Measurements from ENCODE around the gene KDM5A.

Gene KDM5A

DNA sequence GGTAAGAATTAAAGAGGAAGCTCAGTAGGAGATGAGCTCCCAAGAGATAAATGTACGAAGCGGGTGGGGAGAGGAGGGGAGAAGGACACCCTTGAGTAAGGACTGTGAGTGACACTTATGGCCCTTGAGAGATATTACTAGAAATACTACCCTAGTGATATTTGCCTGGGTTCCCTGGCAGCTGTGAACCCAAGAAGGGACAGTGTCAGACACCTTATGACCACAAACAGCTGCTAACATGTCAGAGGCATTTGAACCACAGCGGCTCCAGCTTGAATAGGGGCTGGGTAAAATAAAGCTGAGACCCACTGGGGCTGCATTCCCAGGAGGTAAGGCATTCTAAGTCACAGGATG is 155.5 kb downstream of the KDM5A start:
- Histone ChIP-seq H3K9me3 (ENCODE audit: insufficient read depth, low read depth, low read length) (peaks cover 18% of the 10 kb centered on the region), H3K27me3 (ENCODE audit: insufficient read depth, low read length) (no peaks in the 10 kb centered on the region), H3K27ac (ENCODE audit: low read depth, low read length) (no peak overlapping the region), H3K4me1 (ENCODE audit: control insufficient read depth in 1 of 2, insufficient read depth in 2 of 2, low read length in 2 of 2) (no peaks in the 10 kb centered on the region), H3K4ac (ENCODE audit: low read depth, low read length) (no peak overlapping the region), H3K23ac (ENCODE audit: low read length) (no peak overlapping the region), H2BK12ac (ENCODE audit: low read length) (no peak overlapping the region), H2BK5ac (ENCODE audit: low read depth, low read length, poor library complexity) (no peak overlapping the region), H3K14ac (ENCODE audit: low read length) (no peak overlapping the region), H3K4me3 (ENCODE audit: low read depth, low read length) (no peak overlapping the region), H3K36me3 (ENCODE audit: control insufficient read depth in 1 of 2, insufficient read depth in 2 of 2, low read length in 2 of 2) (no peaks in the 10 kb centered on the region), H4K91ac (ENCODE audit: low read depth, low read length) (no peak overlapping the region), H4K12ac (ENCODE audit: low read depth, low read length) (no peak overlapping the region), H4K8ac (ENCODE audit: low read depth, low read length) (no peak overlapping the region), H3K18ac (ENCODE audit: low read length) (no peak overlapping the region), H3K4me2 (ENCODE audit: low read length) (no peak overlapping the region), H3K9ac (ENCODE audit: low read length) (no peak overlapping the region), H2BK120ac (ENCODE audit: insufficient read depth, low read length, poor library complexity) (no peak overlapping the region), H3K79me1 (ENCODE audit: low read length) (no peaks in the 10 kb centered on the region), H2AK5ac (ENCODE audit: low read length) (no peak overlapping the region), H3K79me2 (ENCODE audit: control insufficient read depth, insufficient read depth, low read length, poor library complexity) (no peaks in the 10 kb centered on the region), H2AFZ (ENCODE audit: insufficient read depth, low read length, poor library complexity) (no peak overlapping the region)
- DNase-seq, result no peak
- WGBS (ENCODE audit: extremely low coverage, insufficient coverage, insufficient read length), result no CpG with 5 or more reads among the region's 3 CpGs

- Histone ChIP-seq H4K8ac (ENCODE audit: low read depth, low read length) (no peak overlapping the region), H3K79me1 (ENCODE audit: low read length) (no peaks in the 10 kb centered on the region), H4K91ac (ENCODE audit: low read depth, low read length) (no peak overlapping the region), H3K79me2 (ENCODE audit: control insufficient read depth, insufficient read depth, low read length, poor library complexity) (no peaks in the 10 kb centered on the region), H2AK5ac (ENCODE audit: low read length) (no peak overlapping the region), H3K27ac (ENCODE audit: low read depth, low read length) (no peak overlapping the region), H3K9ac (ENCODE audit: low read length) (no peak overlapping the region), H3K14ac (ENCODE audit: low read length) (no peak overlapping the region), H3K9me3 (ENCODE audit: insufficient read depth, low read depth, low read length) (peaks cover 18% of the 10 kb centered on the region), H4K12ac (ENCODE audit: low read depth, low read length) (no peak overlapping the region), H3K4me3 (ENCODE audit: low read depth, low read length) (no peak overlapping the region), H2BK12ac (ENCODE audit: low read length) (no peak overlapping the region), H3K23ac (ENCODE audit: low read length) (no peak overlapping the region), H2AFZ (ENCODE audit: insufficient read depth, low read length, poor library complexity) (no peak overlapping the region), H3K4me2 (ENCODE audit: low read length) (no peak overlapping the region), H3K4ac (ENCODE audit: low read depth, low read length) (no peak overlapping the region), H3K27me3 (ENCODE audit: insufficient read depth, low read length) (no peaks in the 10 kb centered on the region), H3K36me3 (ENCODE audit: control insufficient read depth in 1 of 2, insufficient read depth in 2 of 2, low read length in 2 of 2) (no peaks in the 10 kb centered on the region), H3K18ac (ENCODE audit: low read length) (no peak overlapping the region), H2BK5ac (ENCODE audit: low read depth, low read length, poor library complexity) (no peak overlapping the region), H2BK120ac (ENCODE audit: insufficient read depth, low read length, poor library complexity) (no peak overlapping the region), H3K4me1 (ENCODE audit: control insufficient read depth in 1 of 2, insufficient read depth in 2 of 2, low read length in 2 of 2) (no peaks in the 10 kb centered on the region)
- no peak for DNase-seq
- no CpG with 5 or more reads among the region's 19 CpGs for WGBS (ENCODE audit: extremely low coverage, insufficient coverage, insufficient read length)
These were observed 156.1 kb downstream of the KDM5A start for GRCh38 chr12:232731-233614.

GRCh38 chr12:230925-231671 is 158.0 kb downstream of the KDM5A start:
- Histone ChIP-seq H4K91ac (ENCODE audit: low read depth, low read length) (no peak overlapping the region), H3K4me1 (ENCODE audit: control insufficient read depth in 1 of 2, insufficient read depth in 2 of 2, low read length in 2 of 2) (no peaks in the 10 kb centered on the region), H4K12ac (ENCODE audit: low read depth, low read length) (no peak overlapping the region), H3K27ac (ENCODE audit: low read depth, low read length) (no peak overlapping the region), H3K9me3 (ENCODE audit: insufficient read depth, low read depth, low read length) (peaks cover 4% of the 10 kb centered on the region), H3K27me3 (ENCODE audit: insufficient read depth, low read length) (no peaks in the 10 kb centered on the region), H3K79me2 (ENCODE audit: control insufficient read depth, insufficient read depth, low read length, poor library complexity) (no peaks in the 10 kb centered on the region), H3K4me3 (ENCODE audit: low read depth, low read length) (no peak overlapping the region), H2AFZ (ENCODE audit: insufficient read depth, low read length, poor library complexity) (no peak overlapping the region), H2BK5ac (ENCODE audit: low read depth, low read length, poor library complexity) (no peak overlapping the region), H3K23ac (ENCODE audit: low read length) (no peak overlapping the region), H3K4me2 (ENCODE audit: low read length) (no peak overlapping the region), H3K18ac (ENCODE audit: low read length) (no peak overlapping the region), H2BK120ac (ENCODE audit: insufficient read depth, low read length, poor library complexity) (no peak overlapping the region), H4K8ac (ENCODE audit: low read depth, low read length) (no peak overlapping the region), H3K36me3 (ENCODE audit: control insufficient read depth in 1 of 2, insufficient read depth in 2 of 2, low read length in 2 of 2) (no peaks in the 10 kb centered on the region), H3K4ac (ENCODE audit: low read depth, low read length) (no peak overlapping the region), H2AK5ac (ENCODE audit: low read length) (no peak overlapping the region), H3K14ac (ENCODE audit: low read length) (no peak overlapping the region), H3K9ac (ENCODE audit: low read length) (no peak overlapping the region), H3K79me1 (ENCODE audit: low read length) (no peaks in the 10 kb centered on the region), H2BK12ac (ENCODE audit: low read length) (no peak overlapping the region)
- DNase-seq, result no peak
- no CpG with 5 or more reads among the region's 14 CpGs for WGBS (ENCODE audit: extremely low coverage, insufficient coverage, insufficient read length)
